Mesothelial cell of epicardium (in vitro differentiated cells): Measurements from ENCODE around the gene CALCR. TPM values are rescaled to one million over a fixed set of nuclear protein-coding genes. Genes with fewer than 3 reads are reported as not detected.

Experiments used
- DNase-seq, 2 experiments: peaks; one replicate each; pipeline ENCODE4 v3.0.0; 2021; ENCODE audit warnings: low spot score in 2 of 2; ENCODE audit not compliant: unreplicated experiment in 2 of 2
- H3K27ac Mint-ChIP-seq: 2 replicates; pipeline ENCODE4 v1.8.0; 2021; ENCODE audit warnings: mixed read lengths
- H3K27me3 Mint-ChIP-seq: 2 replicates; pipeline ENCODE4 v1.8.0; 2021; ENCODE audit warnings: low read depth, mixed read lengths
- H3K36me3 Mint-ChIP-seq: 2 replicates; pipeline ENCODE4 v1.8.0; 2021; ENCODE audit warnings: mixed read lengths
- H3K4me1 Mint-ChIP-seq: 2 replicates; pipeline ENCODE4 v1.8.0; 2021; ENCODE audit warnings: mixed read lengths
- H3K4me3 Mint-ChIP-seq: 2 replicates; pipeline ENCODE4 v1.8.0; 2021; ENCODE audit warnings: mild to moderate bottlenecking, moderate library complexity, mixed read lengths
- H3K9me3 Mint-ChIP-seq: 2 replicates; pipeline ENCODE4 v1.8.0; 2021; ENCODE audit warnings: mixed read lengths
- CTCF ChIP-seq: fragments of 200-600 bp; sonication (generic); IDR thresholded peaks from one replicate; pipeline ENCODE4 v1.5.0; 2021; ENCODE audit warnings: antibody characterized with exemption; ENCODE audit not compliant: unreplicated experiment
- total RNA-seq: library from RNA; stranded (reverse); gene quantifications from 3 replicates; pipeline ENCODE4 v1.2.1, GENCODE V29; 2021

The CALCR gene
- total RNA-seq, 1 donor from 2014 or later, result not detected

DNA sequence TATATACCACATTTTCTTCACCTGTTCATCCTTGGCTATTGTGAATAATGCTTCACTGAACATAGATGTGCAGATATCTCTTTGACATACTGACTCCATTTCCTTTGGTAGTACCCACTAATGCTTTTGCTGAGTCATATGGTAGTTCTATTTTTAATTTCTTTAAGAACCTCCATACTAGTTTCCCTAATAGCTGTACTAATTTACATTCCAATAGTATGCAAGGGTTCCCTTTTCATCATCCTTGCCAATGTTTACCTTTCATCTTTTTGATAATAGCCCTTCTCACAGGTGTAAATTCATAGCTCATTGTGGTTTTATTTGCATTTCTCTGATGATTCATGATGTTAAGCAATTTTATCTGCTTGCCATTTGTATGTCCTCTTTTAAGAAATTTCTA, 159.9 kb downstream of the CALCR start:
- TF ChIP-seq CTCF, result no peak
- Mint-ChIP-seq H3K27ac (no peak overlapping the region), H3K36me3 (no peaks in the 10 kb centered on the region), H3K4me1 (no peaks in the 10 kb centered on the region), H3K9me3 (no peaks in the 10 kb centered on the region), H3K27me3 (peaks cover 18% of the 10 kb centered on the region), H3K4me3 (no peak overlapping the region)
- no peak for DNase-seq

DNA sequence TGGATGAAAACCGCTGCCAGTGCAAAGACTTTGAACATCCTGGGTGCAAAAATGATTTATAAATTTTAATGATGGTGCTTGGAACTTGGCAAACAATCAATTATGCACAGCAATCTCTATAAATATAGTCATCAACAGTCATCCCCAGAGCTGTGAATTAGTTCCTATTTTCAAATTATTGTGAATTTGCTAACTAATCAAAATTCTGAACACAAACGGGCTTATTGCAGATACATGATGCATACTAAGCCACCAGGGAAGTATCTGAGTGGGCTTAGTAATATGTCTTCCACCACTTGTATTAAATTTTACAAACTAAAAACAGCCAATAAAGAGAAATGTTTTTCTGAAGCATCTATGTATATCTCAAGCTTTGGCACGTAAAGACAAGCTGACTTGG, 165.2 kb downstream of the CALCR start:
- H3K36me3 Mint-ChIP-seq, result no peaks in the 10 kb centered on the region
- no peak overlapping the region for H3K27ac Mint-ChIP-seq
- H3K27me3 Mint-ChIP-seq, result peaks cover 7% of the 10 kb centered on the region
- H3K4me3 Mint-ChIP-seq, result no peak overlapping the region
- peaks cover 27% of the 10 kb centered on the region for H3K9me3 Mint-ChIP-seq
- no peak for DNase-seq
- no peak for TF ChIP-seq CTCF
- no peaks in the 10 kb centered on the region for H3K4me1 Mint-ChIP-seq

DNA sequence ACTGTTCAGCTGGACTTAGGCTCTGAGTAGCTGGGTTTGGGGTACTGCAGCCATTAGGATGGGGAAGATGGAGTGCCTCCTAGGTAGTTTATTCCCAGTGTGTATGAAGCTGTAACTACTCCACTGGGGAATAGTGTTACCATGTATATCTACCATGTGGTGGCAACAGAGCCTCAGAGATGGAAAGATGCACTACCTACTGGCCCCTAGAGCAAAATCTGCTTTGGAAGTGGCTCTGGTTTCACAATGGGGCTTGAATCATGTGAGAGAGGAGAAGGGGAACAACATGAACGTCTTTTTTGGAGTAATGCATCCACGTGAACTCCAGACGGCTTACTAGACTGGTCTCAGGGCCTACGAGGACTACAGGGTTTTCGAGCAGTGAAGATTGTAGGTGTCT, 167.3 kb downstream of the CALCR start:
- peaks cover 35% of the 10 kb centered on the region for H3K9me3 Mint-ChIP-seq
- no peak overlapping the region for H3K4me3 Mint-ChIP-seq
- DNase-seq, result no peak
- no peaks in the 10 kb centered on the region for H3K4me1 Mint-ChIP-seq
- TF ChIP-seq CTCF, result no peak
- H3K36me3 Mint-ChIP-seq, result no peaks in the 10 kb centered on the region
- peaks cover 8% of the 10 kb centered on the region for H3K27me3 Mint-ChIP-seq
- H3K27ac Mint-ChIP-seq, result no peak overlapping the region

DNA sequence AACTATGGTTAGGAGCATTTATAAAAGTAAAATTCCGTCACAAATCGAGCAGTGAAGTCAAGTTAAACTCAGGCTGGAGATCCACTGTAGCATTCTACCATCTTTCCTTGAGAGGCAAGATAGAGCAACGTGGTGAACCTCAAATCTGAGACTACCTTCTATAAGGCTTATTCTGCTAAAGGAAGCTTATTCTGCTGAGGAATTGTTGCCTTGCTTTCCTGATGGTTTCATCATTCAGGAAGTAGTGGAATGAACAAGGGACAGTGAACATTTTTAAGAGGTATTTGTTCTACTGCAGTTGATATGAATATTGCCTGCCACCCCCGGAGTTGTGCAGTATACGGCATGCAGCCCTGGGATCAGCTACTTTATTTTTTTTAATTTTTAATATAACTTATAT, 171.6 kb downstream of the CALCR start:
- Mint-ChIP-seq H3K27me3 (peaks cover 2% of the 10 kb centered on the region), H3K36me3 (no peaks in the 10 kb centered on the region), H3K9me3 (peaks cover 35% of the 10 kb centered on the region), H3K4me1 (no peaks in the 10 kb centered on the region), H3K27ac (no peak overlapping the region), H3K4me3 (no peak overlapping the region)
- no peak for DNase-seq
- TF ChIP-seq CTCF, result no peak

DNA sequence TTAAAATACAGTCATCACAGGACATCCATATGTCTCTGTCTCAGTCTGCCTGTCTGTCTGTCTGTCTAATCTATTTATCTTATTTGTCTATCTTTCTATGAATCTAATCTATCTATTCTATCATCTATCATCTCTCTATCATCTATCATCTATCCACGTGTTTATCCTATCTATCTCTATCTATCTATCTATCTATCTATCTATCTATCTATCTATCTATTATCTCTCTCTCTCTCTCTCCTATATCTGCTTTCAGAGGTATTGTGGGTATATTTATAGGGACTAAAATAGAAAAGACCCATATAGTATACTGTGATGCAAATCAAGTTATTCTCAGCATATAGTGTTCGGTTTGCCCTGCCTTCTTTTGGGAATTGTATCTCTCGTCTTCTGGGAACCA, 174.9 kb downstream of the CALCR start:
- Mint-ChIP-seq H3K27me3 (peaks cover 8% of the 10 kb centered on the region), H3K4me1 (no peaks in the 10 kb centered on the region), H3K9me3 (peaks cover 11% of the 10 kb centered on the region), H3K36me3 (no peaks in the 10 kb centered on the region), H3K4me3 (no peak overlapping the region), H3K27ac (no peak overlapping the region)
- TF ChIP-seq CTCF, result no peak
- no peak for DNase-seq

DNA sequence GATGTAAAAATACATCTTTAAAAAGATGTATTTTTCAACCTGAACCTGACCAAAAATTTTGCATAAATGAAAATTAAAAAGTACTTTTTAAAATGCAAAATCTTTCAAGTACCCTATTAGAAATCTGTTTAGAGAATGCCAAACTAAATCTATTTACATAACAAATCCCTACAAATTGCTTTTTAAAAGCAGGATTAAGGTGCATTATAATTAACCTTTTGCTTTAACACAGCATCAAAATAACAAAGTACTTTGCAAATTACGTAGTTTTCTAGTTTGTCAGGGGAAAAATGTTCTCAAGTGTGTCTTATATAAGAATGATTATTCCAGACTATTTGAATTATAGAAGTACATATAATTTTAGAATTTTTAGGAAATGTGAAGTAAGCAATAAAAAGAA, 181.5 kb downstream of the CALCR start:
- Mint-ChIP-seq H3K27ac (no peak overlapping the region), H3K4me3 (no peak overlapping the region), H3K27me3 (peaks cover 34% of the 10 kb centered on the region), H3K4me1 (no peaks in the 10 kb centered on the region), H3K9me3 (no peaks in the 10 kb centered on the region), H3K36me3 (no peaks in the 10 kb centered on the region)
- no peak for DNase-seq
- no peak for TF ChIP-seq CTCF
